ENCODE measurements around the gene ARL4D. TPM values are rescaled to one million over a fixed set of nuclear protein-coding genes. Genes with fewer than 3 reads are reported as not detected.

ARL4D gene
- total and polyA plus RNA-seq, 2 of the 4 experiments (the other 2 are of a cell fraction), result 12.5 to 30.7 TPM

DNA sequence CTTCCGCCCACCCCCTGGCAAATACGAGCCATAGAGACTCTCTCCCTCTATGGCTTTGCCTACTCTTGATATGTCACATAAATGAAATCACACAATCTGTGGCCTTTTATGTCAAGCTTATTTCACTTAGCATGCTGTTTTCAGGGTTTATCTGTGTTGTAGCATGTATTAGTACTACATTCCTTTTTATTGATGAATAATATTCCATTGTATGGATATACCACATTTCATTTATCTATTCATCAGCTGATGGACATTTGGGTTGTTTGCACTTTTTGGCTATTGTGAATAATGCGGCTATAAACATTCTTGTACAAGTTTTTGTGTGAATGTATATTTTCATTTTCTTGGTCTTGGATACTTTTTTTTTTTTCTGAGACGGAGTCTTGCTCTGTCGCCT lies 48.0 kb downstream of the ARL4D start:
- POLR2A ChIA-PET (ENCODE audit: unreplicated experiment), result no interaction called here

More for the DNA sequence above, 48.0 kb downstream of the ARL4D start:
- Histone ChIP-seq H3K23ac (ENCODE audit: low read depth, low read length) (no peak overlapping the region), H3K9me1 (ENCODE audit: insufficient read depth, low read length) (peaks cover 9% of the 10 kb centered on the region; the same call in 1 of the 2 replicates), H3K79me1 (ENCODE audit: low read depth in 1 of 2, low read length in 2 of 2) (no peaks in the 10 kb centered on the region), H4K8ac (ENCODE audit: low read depth in 2 of 2, low read length in 2 of 2) (no peak overlapping the region), H3K4me1 (ENCODE audit: control insufficient read depth, insufficient read depth, low read length) (peaks cover 5% of the 10 kb centered on the region), H3K27ac (ENCODE audit: insufficient read depth, low read length) (no peak overlapping the region), H2BK5ac (ENCODE audit: low read depth, low read length, poor library complexity, severe bottlenecking) (no peak overlapping the region), H2BK15ac (ENCODE audit: low read depth, low read length) (no peak overlapping the region), H3K14ac (replicated peaks; ENCODE audit: low read depth, low read length) (no peak overlapping the region), H3K4me2 (ENCODE audit: low read depth, low read length) (no peak overlapping the region), H3K4me3 (ENCODE audit: insufficient read depth, low read depth, low read length) (no peak overlapping the region), H4K91ac (ENCODE audit: insufficient read depth, low read depth, low read length) (no peak overlapping the region), H3K9me3 (ENCODE audit: control insufficient read depth, insufficient read depth, low read length) (no peaks in the 10 kb centered on the region), H3K9ac (ENCODE audit: low read depth, low read length) (no peak overlapping the region), H3K18ac (ENCODE audit: low read depth, low read length) (no peak overlapping the region), H3K27me3 (ENCODE audit: control insufficient read depth, insufficient read depth, low read length) (no peaks in the 10 kb centered on the region; the same call in none of the 2 replicates), H2BK120ac (ENCODE audit: low read depth, low read length) (no peak overlapping the region), H3K4ac (ENCODE audit: low read depth, low read length) (no peak overlapping the region), H3K56ac (ENCODE audit: extremely low read depth, insufficient read depth, low read length) (no peak overlapping the region), H4K5ac (ENCODE audit: low read depth, low read length) (no peak overlapping the region), H4K20me1 (ENCODE audit: insufficient read depth, low read length) (no peaks in the 10 kb centered on the region), H2BK20ac (ENCODE audit: low read depth, low read length) (no peak overlapping the region), H2AK9ac (replicated peaks; ENCODE audit: low read depth, low read length, poor library complexity) (no peak overlapping the region), H2AFZ (replicated peaks; ENCODE audit: low read length, poor library complexity) (no peak overlapping the region), H3K36me3 (ENCODE audit: control insufficient read depth, insufficient read depth, low read length) (no peaks in the 10 kb centered on the region), H2AK5ac (ENCODE audit: low read depth, low read length) (no peak overlapping the region)
- ATAC-seq (ENCODE audit: low read depth) (no peak), DNase-seq (no peak)
- in situ Hi-C loops (cut with MboI; ENCODE audit: low sequenced_read_pairs) (no loop called here), dilution Hi-C loops (cut with HindIII; ENCODE audit: low sequenced_read_pairs, unreplicated experiment) (no loop called here), intact Hi-C loops (cut with micrococcal nuclease) (no loop called here)
- no TSS peak for BruUV-seq (replicated peaks)
- CTCF ChIA-PET, result interaction anchor here (1.3 kb wide), 1 partner anchor 29 kb away, joined by 3 read pairs; no protein-coding TSS in a partner anchor
- 100% methylated on average over 1 of the region's 5 CpGs; no CpG with 5 or more reads in 1 of the 2 experiments for WGBS, 2 experiments (ENCODE audit: extremely low coverage in 2 of 2, insufficient read length in 1 of 2)
- no peak for TF ChIP-seq MXI1 (IDR thresholded peaks at IDR 0.05; ENCODE audit: borderline replicate concordance, low read depth, low read length)
- no peak for TF ChIP-seq CEBPB (IDR thresholded peaks at IDR 0.05; ENCODE audit: low read depth, low read length)
- TF ChIP-seq RCOR1 (IDR thresholded peaks at IDR 0.05; ENCODE audit: insufficient replicate concordance, low read length), result no peak
- TF ChIP-seq MAFK (IDR thresholded peaks at IDR 0.05; ENCODE audit: low read depth, low read length), result no peak
- no peak for TF ChIP-seq RAD21 (IDR thresholded peaks at IDR 0.05; ENCODE audit: low read length)
- TF ChIP-seq POLR2A (IDR thresholded peaks at IDR 0.05; ENCODE audit: low read depth, low read length), result no peak
- no peak for TF ChIP-seq MAZ (IDR thresholded peaks at IDR 0.05; ENCODE audit: borderline replicate concordance, low read depth, low read length)
- TF ChIP-seq, protein P1, sequence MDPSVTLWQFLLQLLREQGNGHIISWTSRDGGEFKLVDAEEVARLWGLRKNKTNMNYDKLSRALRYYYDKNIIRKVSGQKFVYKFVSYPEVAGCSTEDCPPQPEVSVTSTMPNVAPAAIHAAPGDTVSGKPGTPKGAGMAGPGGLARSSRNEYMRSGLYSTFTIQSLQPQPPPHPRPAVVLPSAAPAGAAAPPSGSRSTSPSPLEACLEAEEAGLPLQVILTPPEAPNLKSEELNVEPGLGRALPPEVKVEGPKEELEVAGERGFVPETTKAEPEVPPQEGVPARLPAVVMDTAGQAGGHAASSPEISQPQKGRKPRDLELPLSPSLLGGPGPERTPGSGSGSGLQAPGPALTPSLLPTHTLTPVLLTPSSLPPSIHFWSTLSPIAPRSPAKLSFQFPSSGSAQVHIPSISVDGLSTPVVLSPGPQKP (IDR thresholded peaks at IDR 0.05; ENCODE audit: borderline replicate concordance, low read depth, low read length), result no peak
- no peak for TF ChIP-seq CHD1 (IDR thresholded peaks at IDR 0.05; ENCODE audit: low read depth, low read length)
- TF ChIP-seq, protein P2, sequence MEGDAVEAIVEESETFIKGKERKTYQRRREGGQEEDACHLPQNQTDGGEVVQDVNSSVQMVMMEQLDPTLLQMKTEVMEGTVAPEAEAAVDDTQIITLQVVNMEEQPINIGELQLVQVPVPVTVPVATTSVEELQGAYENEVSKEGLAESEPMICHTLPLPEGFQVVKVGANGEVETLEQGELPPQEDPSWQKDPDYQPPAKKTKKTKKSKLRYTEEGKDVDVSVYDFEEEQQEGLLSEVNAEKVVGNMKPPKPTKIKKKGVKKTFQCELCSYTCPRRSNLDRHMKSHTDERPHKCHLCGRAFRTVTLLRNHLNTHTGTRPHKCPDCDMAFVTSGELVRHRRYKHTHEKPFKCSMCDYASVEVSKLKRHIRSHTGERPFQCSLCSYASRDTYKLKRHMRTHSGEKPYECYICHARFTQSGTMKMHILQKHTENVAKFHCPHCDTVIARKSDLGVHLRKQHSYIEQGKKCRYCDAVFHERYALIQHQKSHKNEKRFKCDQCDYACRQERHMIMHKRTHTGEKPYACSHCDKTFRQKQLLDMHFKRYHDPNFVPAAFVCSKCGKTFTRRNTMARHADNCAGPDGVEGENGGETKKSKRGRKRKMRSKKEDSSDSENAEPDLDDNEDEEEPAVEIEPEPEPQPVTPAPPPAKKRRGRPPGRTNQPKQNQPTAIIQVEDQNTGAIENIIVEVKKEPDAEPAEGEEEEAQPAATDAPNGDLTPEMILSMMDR (conservative IDR thresholded peaks at IDR 0.05; ENCODE audit: low read depth, low read length), result no peak
- TF ChIP-seq SMC3 (IDR thresholded peaks at IDR 0.05; ENCODE audit: low read depth, low read length), result no peak
- no peak for TF ChIP-seq RFX5 (IDR thresholded peaks at IDR 0.05; ENCODE audit: low read depth, low read length)
- no peak for TF ChIP-seq BHLHE40 (IDR thresholded peaks at IDR 0.05; ENCODE audit: low read depth, low read length)
- no peak for TF ChIP-seq NFE2L2 (IDR thresholded peaks at IDR 0.05; ENCODE audit: low read depth, low read length)
